ENCODE results near the gene ZBTB16. TPM values are rescaled to one million over a fixed set of nuclear protein-coding genes. Genes with fewer than 3 reads are reported as not detected.

Gene ZBTB16
- total and polyA plus RNA-seq, 2 of the 4 experiments (the other 2 are of a cell fraction), result not detected

DNA sequence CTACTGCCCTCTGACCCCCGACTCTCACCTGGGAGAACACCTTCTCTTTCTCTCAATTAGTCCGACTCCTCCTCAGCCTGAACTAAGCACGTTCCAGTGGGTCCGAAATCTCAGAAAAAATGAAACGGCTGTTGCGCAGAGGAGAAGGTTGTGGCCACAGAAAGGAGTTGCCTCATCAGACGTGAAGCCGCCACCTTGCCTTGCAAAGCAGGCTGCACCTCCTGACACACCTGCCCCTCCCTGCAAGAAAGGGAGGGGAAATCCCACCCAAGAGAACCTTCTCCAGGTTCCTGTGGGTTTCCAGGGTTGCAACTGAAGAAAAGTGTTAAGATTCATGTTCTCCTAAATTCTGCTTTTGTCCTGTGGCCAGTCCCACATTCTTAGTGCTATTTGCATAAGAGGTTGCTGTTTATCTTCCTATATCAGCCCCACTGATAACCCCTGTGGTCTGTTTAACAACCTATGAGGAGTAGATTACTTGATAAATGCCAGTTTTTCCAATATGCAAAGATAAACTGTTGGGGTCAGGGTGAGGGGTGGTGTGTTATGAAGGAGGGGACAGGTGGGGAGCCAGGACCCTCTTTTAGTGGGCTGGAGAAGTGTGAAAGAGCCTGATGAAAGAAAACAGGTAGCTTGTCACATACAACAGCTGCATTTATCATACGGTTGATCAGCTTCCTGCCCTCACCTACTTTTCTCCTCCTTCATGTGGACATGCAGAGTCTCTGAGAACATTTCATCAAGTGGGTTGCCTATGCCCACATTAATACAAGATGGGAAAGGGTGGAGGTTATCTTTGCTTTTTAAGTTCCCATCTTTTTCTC, 18.2 kb downstream of the ZBTB16 start:
- Histone ChIP-seq H3K27me3 (ENCODE audit: control insufficient read depth, insufficient read depth, low read length) (peaks cover 33% of the 10 kb centered on the region), H2AFZ (replicated peaks; ENCODE audit: low read length, poor library complexity) (no peak overlapping the region), H3K4me2 (ENCODE audit: low read depth, low read length) (no peak overlapping the region), H3K9me1 (ENCODE audit: insufficient read depth, low read length) (no peaks in the 10 kb centered on the region), H3K4me3 (ENCODE audit: insufficient read depth, low read depth, low read length) (no peak overlapping the region), H3K27ac (ENCODE audit: insufficient read depth, low read length) (no peak overlapping the region), H3K56ac (ENCODE audit: extremely low read depth, insufficient read depth, low read length) (no peak overlapping the region), H3K9ac (ENCODE audit: low read depth, low read length) (no peak overlapping the region), H3K4ac (ENCODE audit: low read depth, low read length) (no peak overlapping the region), H4K8ac (ENCODE audit: low read depth in 2 of 2, low read length in 2 of 2) (no peak overlapping the region), H4K5ac (ENCODE audit: low read depth, low read length) (no peak overlapping the region), H2AK5ac (ENCODE audit: low read depth, low read length) (no peak overlapping the region), H2BK120ac (ENCODE audit: low read depth, low read length) (no peak overlapping the region), H3K14ac (replicated peaks; ENCODE audit: low read depth, low read length) (no peak overlapping the region), H4K20me1 (ENCODE audit: insufficient read depth, low read length) (no peaks in the 10 kb centered on the region), H4K91ac (ENCODE audit: insufficient read depth, low read depth, low read length) (no peak overlapping the region), H2BK15ac (ENCODE audit: low read depth, low read length) (no peak overlapping the region), H2AK9ac (replicated peaks; ENCODE audit: low read depth, low read length, poor library complexity) (no peak overlapping the region), H3K18ac (ENCODE audit: low read depth, low read length) (no peak overlapping the region), H3K4me1 (ENCODE audit: control insufficient read depth, insufficient read depth, low read length) (no peaks in the 10 kb centered on the region), H2BK5ac (ENCODE audit: low read depth, low read length, poor library complexity, severe bottlenecking) (no peak overlapping the region), H3K23ac (ENCODE audit: low read depth, low read length) (no peak overlapping the region), H3K36me3 (ENCODE audit: control insufficient read depth, insufficient read depth, low read length) (no peaks in the 10 kb centered on the region), H3K79me1 (ENCODE audit: low read depth in 1 of 2, low read length in 2 of 2) (no peaks in the 10 kb centered on the region), H3K9me3 (ENCODE audit: control insufficient read depth, insufficient read depth, low read length) (no peaks in the 10 kb centered on the region), H2BK20ac (ENCODE audit: low read depth, low read length) (no peak overlapping the region)
- dilution Hi-C loops (cut with HindIII; ENCODE audit: low sequenced_read_pairs, unreplicated experiment), result no loop called here
- intact Hi-C loops (cut with micrococcal nuclease), result no loop called here
- TF ChIP-seq RFX5 (IDR thresholded peaks at IDR 0.05; ENCODE audit: low read depth, low read length) (no peak), CHD1 (IDR thresholded peaks at IDR 0.05; ENCODE audit: low read depth, low read length) (no peak)
- DNase-seq (no peak), ATAC-seq (ENCODE audit: low read depth) (no peak)
- BruUV-seq (replicated peaks), result no TSS peak
- 80% methylated on average over 2 of the region's 9 CpGs; no CpG with 5 or more reads in 1 of the 2 experiments for WGBS, 2 experiments (ENCODE audit: extremely low coverage in 2 of 2, insufficient read length in 1 of 2)
- POLR2A ChIA-PET (ENCODE audit: unreplicated experiment), result no interaction called here
- in situ Hi-C loops (cut with MboI; ENCODE audit: low sequenced_read_pairs), result no loop called here
- CTCF ChIA-PET, result no interaction called here

All from IMR-90 (cell line).